Fibroblast of the conjunctiva (primary cell): ENCODE results near the gene WWOX.

ENCODE experiments used
- DNase-seq: peaks from one replicate; pipeline ENCODE4 v3.0.0-alpha.2; 2010; ENCODE audit warnings: low read depth

The WWOX gene

DNA sequence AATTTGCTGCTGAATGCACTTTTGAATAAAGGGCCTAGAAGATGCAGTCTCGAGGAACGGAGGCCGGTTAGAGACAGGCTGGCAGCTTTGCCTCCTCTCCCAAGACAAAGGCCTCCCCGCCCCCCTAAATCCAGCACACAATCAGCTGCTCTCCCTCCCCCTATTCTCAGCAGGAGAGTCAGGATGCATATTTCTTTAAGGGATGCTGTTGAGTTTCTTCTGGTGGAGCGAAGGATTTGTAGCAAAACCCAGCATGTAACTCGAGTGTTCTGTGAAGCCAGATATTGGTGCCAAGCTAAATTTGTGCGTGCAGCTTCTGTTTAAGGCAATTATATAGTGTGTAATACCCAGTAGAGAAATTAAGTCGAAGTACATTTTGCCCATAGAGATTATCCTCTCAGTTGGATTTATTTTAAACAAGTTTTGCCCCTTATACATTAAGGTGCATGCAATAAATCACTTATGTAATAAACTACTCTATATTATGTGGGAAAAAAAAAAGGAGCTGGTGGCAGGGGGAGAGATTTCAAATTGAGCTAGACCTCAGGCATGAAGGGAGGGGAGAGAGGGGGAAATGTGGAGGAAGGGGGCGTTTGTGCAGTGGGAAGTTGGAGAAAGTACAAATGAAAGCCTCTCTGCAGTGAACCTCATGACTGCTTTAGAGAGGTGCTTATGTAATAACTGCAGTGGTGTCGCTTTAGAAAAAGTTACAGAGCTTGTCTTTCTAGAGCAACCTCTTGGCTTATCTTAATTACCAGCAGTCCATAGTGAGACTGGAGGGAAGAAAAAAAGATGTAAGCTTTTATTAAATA, 901.9 kb downstream of the WWOX start:
- DNase-seq = no peak

GRCh38 chr16:79003026-79003609, 903.7 kb downstream of the WWOX start:
- DNase-seq = no peak

DNA sequence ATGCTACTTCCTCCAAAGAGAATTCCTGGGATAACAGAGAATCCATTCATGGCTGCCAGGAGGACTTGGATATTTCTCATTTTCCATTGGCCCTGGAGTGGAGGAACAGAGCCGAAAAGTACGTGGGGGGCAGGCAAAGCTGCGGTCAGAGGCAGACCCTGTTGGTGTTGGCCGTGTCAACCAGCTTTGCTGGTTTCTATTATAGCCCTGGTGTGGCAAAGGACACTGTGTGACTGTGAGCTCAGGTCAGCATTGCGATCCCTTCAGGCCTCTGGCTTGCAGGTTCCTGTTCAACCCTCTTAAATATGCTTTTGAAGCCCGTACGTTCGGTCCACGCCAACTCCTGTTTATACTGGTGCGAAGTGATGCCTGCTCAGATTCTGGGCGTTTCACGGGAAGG, 904.9 kb downstream of the WWOX start:
- no peak for DNase-seq

DNA sequence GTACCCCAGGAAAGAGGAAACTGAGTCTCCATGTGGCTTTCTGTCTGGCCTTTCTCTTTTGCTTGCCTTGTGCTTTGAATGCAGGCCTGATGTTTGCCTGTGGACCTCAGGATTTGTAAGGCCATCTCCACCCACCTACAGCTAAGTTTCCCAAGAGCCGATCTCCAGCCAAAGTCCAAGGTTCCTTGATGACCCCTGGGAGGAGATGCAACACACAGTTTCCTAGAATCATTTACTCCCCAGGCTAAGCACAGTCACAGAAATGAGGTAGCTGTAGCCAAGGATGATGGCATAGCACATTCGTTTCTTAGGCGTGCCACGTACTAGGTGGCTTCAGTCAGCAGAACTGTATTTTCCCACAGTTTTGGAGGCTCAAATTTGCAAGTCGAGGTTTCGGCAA, 905.6 kb downstream of the WWOX start:
- no peak for DNase-seq

GRCh38 chr16:79006206-79006605, 906.8 kb downstream of the WWOX start:
- no peak for DNase-seq

GRCh38 chr16:79006765-79007164, 907.3 kb downstream of the WWOX start:
- no peak for DNase-seq

DNA sequence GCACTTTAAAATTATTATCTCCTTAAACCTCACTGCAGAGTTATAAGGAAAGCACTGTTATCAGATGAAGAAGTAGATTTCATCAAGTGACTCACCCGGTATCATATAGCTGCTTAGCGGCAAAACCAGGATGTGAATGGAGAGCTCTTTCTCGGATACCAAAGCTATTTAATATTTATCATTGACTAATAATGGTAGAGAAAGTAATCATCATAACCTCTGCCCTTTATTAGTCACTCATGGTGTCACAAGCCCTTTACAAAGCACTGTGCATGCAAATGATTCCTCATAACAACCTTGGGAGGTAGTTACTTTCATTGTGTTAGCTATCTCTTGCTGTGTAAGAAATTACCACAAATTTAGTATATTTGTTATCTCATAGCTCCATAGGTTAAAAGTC, 908.2 kb downstream of the WWOX start:
- DNase-seq = no peak

- DNase-seq = no peak
Measured at GRCh38 chr16:79008036-79008868, 908.8 kb downstream of the WWOX start.

DNA sequence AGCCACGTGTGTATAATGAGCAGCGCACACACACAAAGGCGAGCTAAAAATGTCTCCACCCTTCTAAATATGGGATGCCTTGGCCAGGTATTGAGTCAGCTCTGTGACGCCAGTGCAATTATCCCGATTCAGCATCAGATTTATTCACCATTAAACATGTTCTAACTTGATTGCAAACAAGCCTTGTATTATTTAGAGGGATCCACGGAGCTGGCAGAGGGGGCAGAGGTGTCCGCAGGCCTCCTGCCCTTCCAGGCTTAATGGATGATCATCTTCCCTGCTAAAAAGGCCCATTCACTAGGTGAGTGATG, 909.4 kb downstream of the WWOX start:
- DNase-seq = no peak

DNA sequence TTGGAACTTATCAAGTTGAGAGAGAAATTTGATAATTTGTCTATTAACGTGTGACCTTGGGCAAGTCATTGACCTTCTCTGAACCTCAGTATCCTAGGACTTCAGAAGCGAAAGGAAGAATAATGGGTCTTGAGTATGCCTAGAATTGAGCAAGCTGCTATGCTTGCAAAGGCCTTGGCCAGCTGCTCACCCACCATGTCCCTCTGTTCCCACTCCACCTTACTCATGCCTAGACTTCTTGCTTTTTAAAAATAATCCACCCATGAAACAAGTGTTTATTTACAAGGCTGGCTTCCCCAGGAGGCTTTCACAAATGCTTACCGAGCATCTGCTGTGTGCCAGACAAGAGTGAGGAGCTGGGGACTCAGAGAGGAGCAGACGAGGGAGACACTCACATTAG, 910.4 kb downstream of the WWOX start:
- DNase-seq = no peak

DNA sequence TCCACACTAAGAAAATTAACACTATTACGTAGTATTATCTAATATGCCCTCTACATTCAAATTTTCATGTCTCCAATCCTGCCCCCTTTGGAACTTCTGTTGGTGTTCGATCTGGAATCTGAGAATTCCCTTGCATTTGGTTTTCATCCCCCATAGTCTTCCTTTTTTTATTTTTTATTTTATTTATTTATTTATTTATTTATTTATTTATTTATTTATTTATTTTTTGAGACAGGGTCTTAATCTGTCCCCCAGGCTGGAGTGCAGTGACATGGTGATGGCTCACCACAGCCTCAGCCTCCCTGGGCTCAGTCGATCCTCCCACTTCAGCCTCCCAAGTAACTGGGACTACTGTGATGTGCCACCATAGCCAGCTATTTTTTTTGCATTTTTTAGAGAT, 911.8 kb downstream of the WWOX start:
- no peak for DNase-seq

DNA sequence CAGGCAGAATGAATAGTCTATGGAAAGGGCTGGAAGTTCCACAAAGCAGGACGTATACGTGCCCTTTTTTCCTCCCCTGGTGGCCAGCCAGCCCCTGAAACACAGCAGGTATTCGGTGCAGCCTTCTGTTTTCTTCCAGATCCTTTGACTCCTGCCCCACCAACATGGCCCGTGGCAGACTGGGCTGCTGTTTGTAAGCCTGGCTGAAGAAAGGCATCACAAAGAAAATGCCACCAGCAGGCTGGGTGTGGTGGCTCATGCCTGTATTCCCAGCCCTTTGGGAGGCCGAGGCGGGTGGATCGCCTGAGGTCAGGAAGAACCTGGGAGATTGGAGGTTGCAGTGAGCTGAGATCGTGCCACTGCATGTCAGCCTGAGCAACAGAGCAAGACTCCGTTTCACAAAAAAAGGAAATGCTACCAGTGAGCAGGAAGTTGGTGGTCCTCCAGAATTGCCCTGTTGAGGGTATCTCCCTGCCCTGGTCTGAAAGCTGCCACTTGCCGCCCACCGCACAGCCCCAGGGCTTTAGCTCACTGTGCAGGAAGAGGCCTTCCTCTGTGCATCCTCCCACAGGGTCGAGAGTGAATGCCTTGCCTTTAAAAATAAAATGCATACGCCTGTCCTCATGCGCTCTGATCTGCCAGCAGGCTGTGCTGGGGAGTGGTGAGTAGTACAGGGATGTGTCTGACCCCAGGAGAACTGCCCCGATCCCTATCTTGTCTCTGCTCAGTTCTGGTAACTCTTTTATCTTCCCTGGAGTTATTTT, 913.4 kb downstream of the WWOX start:
- DNase-seq = no peak

- DNase-seq = no peak
Measured at GRCh38 chr16:79013930-79014660, 914.6 kb downstream of the WWOX start.

DNA sequence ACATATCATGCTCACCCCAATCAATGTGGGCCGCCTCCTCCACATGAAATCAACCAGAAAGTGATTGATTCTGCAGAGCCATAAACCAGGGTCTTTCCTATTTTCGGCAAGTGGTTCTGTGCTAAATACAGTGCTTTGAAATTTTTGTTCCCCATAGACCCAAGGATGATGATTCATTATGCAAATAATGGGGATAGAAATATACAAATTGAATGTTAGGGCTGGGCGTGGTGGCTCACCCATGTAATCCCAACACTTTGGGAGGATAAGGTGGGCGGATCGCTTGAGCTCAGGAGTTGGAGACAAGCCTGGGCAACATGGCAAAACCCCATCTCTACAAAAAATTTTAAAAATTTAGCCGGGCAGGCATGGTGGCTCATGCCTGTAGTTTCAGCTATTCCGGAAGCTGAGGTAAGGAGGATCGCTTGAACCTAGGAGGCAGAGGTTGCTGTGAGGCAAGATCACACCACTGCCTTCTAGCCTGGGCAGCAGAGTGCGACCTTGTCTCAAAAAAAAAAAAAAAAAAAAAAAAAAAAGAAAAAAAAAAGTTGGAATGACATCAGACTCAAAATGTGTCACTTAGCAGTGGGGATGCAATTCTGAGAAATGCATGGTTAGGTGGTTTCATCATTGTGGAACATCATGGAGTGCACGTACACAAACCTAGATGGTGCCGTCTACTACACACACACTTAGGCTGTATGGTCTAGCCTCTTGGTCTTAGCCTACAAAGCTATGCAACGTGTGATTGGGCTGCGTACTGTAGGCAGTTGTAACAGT, 919.4 kb downstream of the WWOX start:
- no peak for DNase-seq

GRCh38 chr16:79019431-79019830, 920.0 kb downstream of the WWOX start:
- DNase-seq = no peak

DNA sequence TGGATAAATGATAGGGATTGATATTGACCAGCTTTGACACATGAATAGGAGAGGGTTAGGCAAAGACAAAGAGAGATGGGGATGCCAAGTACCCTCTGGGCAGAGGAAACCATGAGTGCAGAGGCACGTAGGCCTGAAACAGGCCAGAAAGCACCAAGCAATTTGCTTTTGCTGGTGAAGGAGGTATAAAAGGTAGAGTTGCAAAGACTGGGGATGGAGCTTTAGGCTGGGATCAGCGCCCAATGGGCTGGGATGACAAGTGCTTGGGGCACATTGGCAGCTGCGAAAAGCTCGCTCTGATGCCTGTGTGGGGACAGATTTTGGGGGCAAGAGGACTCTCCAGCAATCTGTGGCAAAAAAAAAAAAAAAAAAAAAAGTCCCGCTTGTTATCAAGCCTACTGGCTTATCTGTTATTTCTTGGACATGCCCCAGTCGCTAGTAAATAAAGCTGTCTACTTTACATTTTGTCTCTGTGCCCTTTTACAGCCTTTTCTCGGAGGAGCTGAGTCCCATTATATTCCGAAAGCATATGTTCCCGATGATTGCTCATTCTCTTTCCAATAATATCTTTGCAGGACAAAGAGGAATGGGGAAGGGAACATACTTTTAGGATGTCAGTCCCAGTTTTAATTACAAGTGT, 922.7 kb downstream of the WWOX start:
- DNase-seq = no peak

GRCh38 chr16:79026117-79026516, 926.7 kb downstream of the WWOX start:
- no peak for DNase-seq

DNA sequence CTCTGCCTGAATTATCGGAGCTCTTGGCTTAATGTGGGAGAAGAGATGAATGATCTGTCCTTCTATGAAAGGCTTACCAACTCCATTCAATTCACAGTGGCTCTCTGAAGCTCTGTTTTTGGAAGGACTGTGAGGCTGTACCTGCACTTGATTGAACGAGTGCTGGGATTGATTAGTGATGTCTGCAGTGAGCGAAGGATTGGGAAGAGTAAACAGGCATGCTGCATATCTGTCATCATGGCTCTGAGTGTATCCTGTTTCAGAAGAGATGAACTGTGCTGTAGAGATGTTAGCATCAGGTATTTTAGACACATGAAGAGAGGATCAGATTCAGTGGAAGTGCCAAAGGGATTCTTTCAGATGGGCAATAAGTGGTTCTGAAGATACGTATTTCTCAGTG, 937.1 kb downstream of the WWOX start:
- DNase-seq = no peak

GRCh38 chr16:79037521-79038373, 938.3 kb downstream of the WWOX start:
- DNase-seq = no peak

DNA sequence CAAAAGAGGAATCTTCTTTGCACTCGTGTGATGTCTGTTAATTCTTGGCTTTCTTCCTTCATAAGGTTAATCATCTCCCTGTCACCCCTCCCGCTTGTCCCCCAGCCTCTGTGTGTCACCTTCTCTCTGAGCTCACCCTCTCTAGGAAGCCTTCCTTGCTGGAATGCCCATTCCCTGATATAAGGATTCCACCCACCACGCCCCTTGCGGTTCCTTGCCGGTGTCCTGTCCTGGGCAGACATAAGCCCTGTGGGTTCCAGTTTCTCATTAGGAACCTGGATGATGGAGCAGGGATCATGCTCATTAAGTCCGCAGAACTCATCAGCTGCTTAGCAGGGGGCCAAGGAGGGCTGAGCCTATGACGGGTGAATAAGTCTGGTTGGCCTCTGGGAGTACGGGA, 941.8 kb downstream of the WWOX start:
- DNase-seq = no peak
